Vagina (tissue), 2 donors: ENCODE measurements around the gene ATP2B2. TPM values are rescaled to one million over a fixed set of nuclear protein-coding genes. Genes with fewer than 3 reads are reported as not detected.

Experiments used
- DNase-seq, 2 donors: peaks; one replicate each; pipeline ENCODE4 v3.0.0-alpha.2; 2017; ENCODE audit errors: extremely low spot score in 2 of 2
- H3K27ac ChIP-seq: fragments of 200-600 bp; sonication (generic); one replicate; pipeline ENCODE4 v1.5.1; 2019
- H3K27me3 ChIP-seq: fragments of 200-600 bp; sonication (generic); one replicate; pipeline ENCODE4 v1.5.1; 2019
- H3K36me3 ChIP-seq, 2 donors: fragments of 200-600 bp; sonication (generic); one replicate each; pipeline ENCODE4 v1.5.1; 2017 to 2019
- H3K4me1 ChIP-seq: fragments of 200-600 bp; sonication (generic); one replicate; pipeline ENCODE4 v1.5.1; 2019
- H3K4me3 ChIP-seq, 2 donors: fragments of 200-600 bp; sonication (generic); 1 replicate in 1 of 2; 2 replicates in 1 of 2; pipeline ENCODE4 v1.5.1; 2016 to 2019
- H3K9me3 ChIP-seq: fragments of 200-600 bp; sonication (generic); one replicate; pipeline ENCODE4 v1.5.1; 2019
- POLR2A ChIP-seq, 2 donors: fragments of 450-650 bp; IDR thresholded peaks; one replicate each; pipeline ENCODE4 v1.6.1; 2017; ENCODE audit warnings: antibody characterized with exemption in 2 of 2, mild to moderate bottlenecking in 2 of 2, moderate library complexity in 2 of 2
- POLR2AphosphoS5 ChIP-seq, 2 donors: sonication (generic); formaldehyde crosslinking; IDR thresholded peaks; one replicate each; pipeline ENCODE4 v1.9.0; 2017; ENCODE audit warnings: antibody characterized with exemption in 2 of 2, mild to moderate bottlenecking in 2 of 2, low read depth in 1 of 2; ENCODE audit not compliant: insufficient read depth in 1 of 2
- intact Hi-C: fragments of 100-400 bp; cut with DNase I; formaldehyde crosslinking; loops from one replicate; pipeline ENCODE4 v1.15.1; 2023
- total RNA-seq: library from RNA; depleted of rRNA; stranded (reverse); fragments of >200 nt; gene quantifications from one replicate; pipeline ENCODE4 v1.2.3, GENCODE V29; 2016
- TF ChIP-seq, protein P1 (sequence below), 3 experiments: fragments of 450-650 bp in 2 of 3; fragments of 200-600 bp in 1 of 3; sonication (generic) in 1 of 3; IDR thresholded peaks; one replicate each; pipeline ENCODE4 v1.5.1; 2017 to 2019; ENCODE audit warnings: antibody characterized with exemption in 3 of 3, mild to moderate bottlenecking in 2 of 3, moderate library complexity in 2 of 3

The ATP2B2 gene
- total RNA-seq, 1 donor from 2014 or later, result 0.25 TPM

- H3K9me3 ChIP-seq, result no peaks in the 10 kb centered on the region
- peaks cover 0 to 77% of the 10 kb centered on the region in 2 donors for H3K36me3 ChIP-seq
- no peak for DNase-seq
- no peak overlapping the region for H3K27ac ChIP-seq
- no peaks in the 10 kb centered on the region for H3K27me3 ChIP-seq
- no peak for TF ChIP-seq POLR2AphosphoS5 (IDR thresholded peaks at IDR 0.05; ENCODE audit: insufficient read depth in 1 of 2, low read depth in 1 of 2)
- TF ChIP-seq, protein P1, sequence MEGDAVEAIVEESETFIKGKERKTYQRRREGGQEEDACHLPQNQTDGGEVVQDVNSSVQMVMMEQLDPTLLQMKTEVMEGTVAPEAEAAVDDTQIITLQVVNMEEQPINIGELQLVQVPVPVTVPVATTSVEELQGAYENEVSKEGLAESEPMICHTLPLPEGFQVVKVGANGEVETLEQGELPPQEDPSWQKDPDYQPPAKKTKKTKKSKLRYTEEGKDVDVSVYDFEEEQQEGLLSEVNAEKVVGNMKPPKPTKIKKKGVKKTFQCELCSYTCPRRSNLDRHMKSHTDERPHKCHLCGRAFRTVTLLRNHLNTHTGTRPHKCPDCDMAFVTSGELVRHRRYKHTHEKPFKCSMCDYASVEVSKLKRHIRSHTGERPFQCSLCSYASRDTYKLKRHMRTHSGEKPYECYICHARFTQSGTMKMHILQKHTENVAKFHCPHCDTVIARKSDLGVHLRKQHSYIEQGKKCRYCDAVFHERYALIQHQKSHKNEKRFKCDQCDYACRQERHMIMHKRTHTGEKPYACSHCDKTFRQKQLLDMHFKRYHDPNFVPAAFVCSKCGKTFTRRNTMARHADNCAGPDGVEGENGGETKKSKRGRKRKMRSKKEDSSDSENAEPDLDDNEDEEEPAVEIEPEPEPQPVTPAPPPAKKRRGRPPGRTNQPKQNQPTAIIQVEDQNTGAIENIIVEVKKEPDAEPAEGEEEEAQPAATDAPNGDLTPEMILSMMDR (IDR thresholded peaks at IDR 0.05), result no peak
- no peak for TF ChIP-seq POLR2A (IDR thresholded peaks at IDR 0.05)
- no peaks in the 10 kb centered on the region for H3K4me1 ChIP-seq
- no peak overlapping the region for H3K4me3 ChIP-seq
- intact Hi-C loops, result loop anchor here (5.0 kb wide), 1 partner anchor 48 kb away; no protein-coding TSS in a partner anchor
Observed at GRCh38 chr3:10305331-10305902, 200.0 kb downstream of the ATP2B2 start.

DNA sequence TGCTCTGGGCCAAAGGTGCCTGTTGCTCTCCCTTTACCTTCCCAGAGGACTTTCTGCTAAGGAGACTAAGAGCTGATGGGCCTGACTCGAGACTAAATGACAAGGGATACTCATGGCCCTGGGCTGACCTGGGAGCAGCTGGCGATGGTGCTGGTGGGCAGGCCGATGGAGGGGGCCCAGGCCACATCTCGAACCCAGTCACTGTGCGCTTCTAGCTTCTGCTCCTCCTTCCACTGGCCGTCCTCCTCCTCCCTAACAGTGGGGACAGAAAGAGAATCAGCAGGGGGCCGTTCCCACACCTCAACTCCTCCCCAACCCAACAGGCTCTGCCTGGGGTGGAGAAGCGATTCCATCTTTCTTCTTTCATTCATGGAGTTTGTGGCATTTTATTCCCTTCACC lies 200.5 kb downstream of the ATP2B2 start:
- intact Hi-C loops, result loop anchor here (5.0 kb wide), 1 partner anchor 48 kb away; no protein-coding TSS in a partner anchor
- H3K4me1 ChIP-seq, result no peaks in the 10 kb centered on the region
- TF ChIP-seq POLR2AphosphoS5 (IDR thresholded peaks at IDR 0.05; ENCODE audit: insufficient read depth in 1 of 2, low read depth in 1 of 2) (no peak), POLR2A (IDR thresholded peaks at IDR 0.05) (no peak)
- TF ChIP-seq, protein P1 (IDR thresholded peaks at IDR 0.05), result no peak
- H3K36me3 ChIP-seq, result peaks cover 0 to 77% of the 10 kb centered on the region in 2 donors
- H3K27me3 ChIP-seq, result no peaks in the 10 kb centered on the region
- H3K27ac ChIP-seq, result no peak overlapping the region
- DNase-seq, result no peak
- no peaks in the 10 kb centered on the region for H3K9me3 ChIP-seq
- H3K4me3 ChIP-seq, result no peak overlapping the region

- Histone ChIP-seq H3K4me3 (no peak overlapping the region), H3K36me3 (peaks cover 0 to 82% of the 10 kb centered on the region in 2 donors), H3K4me1 (no peaks in the 10 kb centered on the region), H3K27ac (no peak overlapping the region), H3K27me3 (no peaks in the 10 kb centered on the region), H3K9me3 (no peaks in the 10 kb centered on the region)
- intact Hi-C loops, result no loop called here
- TF ChIP-seq, protein P1 (IDR thresholded peaks at IDR 0.05), result no peak
- TF ChIP-seq POLR2A (IDR thresholded peaks at IDR 0.05) (no peak), POLR2AphosphoS5 (IDR thresholded peaks at IDR 0.05; ENCODE audit: insufficient read depth in 1 of 2, low read depth in 1 of 2) (no peak)
- no peak for DNase-seq
Observed at GRCh38 chr3:10303785-10304184, 201.6 kb downstream of the ATP2B2 start.

- Histone ChIP-seq H3K4me3 (no peak overlapping the region), H3K27ac (no peak overlapping the region), H3K27me3 (no peaks in the 10 kb centered on the region), H3K36me3 (peaks cover 0 to 79% of the 10 kb centered on the region in 2 donors), H3K4me1 (no peaks in the 10 kb centered on the region), H3K9me3 (no peaks in the 10 kb centered on the region)
- DNase-seq, result no peak
- intact Hi-C loops, result no loop called here
- TF ChIP-seq POLR2AphosphoS5 (IDR thresholded peaks at IDR 0.05; ENCODE audit: insufficient read depth in 1 of 2, low read depth in 1 of 2) (no peak), POLR2A (IDR thresholded peaks at IDR 0.05) (no peak)
- TF ChIP-seq, protein P1 (IDR thresholded peaks at IDR 0.05), result no peak
Observed at GRCh38 chr3:10303105-10303504, 202.3 kb downstream of the ATP2B2 start.

- DNase-seq, result no peak
- TF ChIP-seq, protein P1 (IDR thresholded peaks at IDR 0.05), result no peak
- TF ChIP-seq POLR2AphosphoS5 (IDR thresholded peaks at IDR 0.05; ENCODE audit: insufficient read depth in 1 of 2, low read depth in 1 of 2) (no peak), POLR2A (IDR thresholded peaks at IDR 0.05) (no peak)
- Histone ChIP-seq H3K36me3 (peaks cover 0 to 63% of the 10 kb centered on the region in 2 donors), H3K27me3 (no peaks in the 10 kb centered on the region), H3K27ac (no peak overlapping the region), H3K4me1 (no peaks in the 10 kb centered on the region), H3K4me3 (no peak overlapping the region), H3K9me3 (no peaks in the 10 kb centered on the region)
- intact Hi-C loops, result no loop called here
Observed at GRCh38 chr3:10300087-10300486, 205.3 kb downstream of the ATP2B2 start.
